ENCODE results near the gene EPHX1.
"Not testable (repeated sequence)": the region's sequence is repeated elsewhere in the genome, so short reads cannot be mapped to it uniquely, and the experiment has no call there.

EPHX1 gene

DNA sequence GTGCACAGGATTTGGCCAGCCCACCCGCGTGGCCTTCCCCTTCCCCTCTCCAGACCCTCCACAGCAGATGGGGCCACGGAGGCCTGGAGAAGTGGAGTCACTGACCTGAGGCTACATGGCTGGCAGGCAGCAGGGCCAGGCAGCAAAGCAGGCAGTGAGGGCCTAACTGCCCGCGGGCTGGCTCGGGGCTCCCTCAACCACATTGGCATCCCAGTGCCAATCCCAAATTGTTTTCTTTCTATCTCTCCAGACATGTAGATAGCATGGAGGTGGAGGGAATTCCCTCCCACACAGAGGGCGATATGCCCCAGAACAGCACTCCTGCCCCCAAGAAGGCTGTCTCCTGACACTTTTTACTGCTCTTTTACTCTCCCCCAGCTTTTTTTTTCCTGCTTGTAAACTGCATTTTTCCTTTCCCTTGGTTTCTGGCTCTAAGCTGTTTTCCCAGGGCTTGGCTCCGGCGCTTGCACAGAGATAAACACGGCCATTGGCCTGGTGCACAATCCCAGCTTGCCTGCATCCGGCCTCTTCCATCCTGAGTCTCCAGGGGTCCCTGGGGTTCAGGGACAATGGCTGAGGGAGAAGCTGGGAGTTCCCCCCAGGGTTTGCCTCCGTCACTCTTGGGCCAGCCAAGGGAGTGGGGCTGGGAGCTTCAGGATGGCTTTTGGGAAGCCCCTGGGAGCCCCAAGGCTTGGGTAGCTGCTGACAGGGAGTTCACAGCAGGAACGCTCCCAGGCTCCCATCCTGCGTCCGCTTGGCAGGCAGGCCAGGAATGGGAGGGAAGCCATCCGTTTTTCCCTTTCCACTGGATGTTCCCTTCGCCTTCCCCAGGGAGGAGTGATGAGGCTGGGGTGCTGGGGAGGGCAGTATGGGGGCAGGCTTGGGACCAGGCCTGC is 7.0 kb downstream of the EPHX1 start:
- no peak for DNase-seq (ENCODE audit: low read depth in 2 of 2)

DNA sequence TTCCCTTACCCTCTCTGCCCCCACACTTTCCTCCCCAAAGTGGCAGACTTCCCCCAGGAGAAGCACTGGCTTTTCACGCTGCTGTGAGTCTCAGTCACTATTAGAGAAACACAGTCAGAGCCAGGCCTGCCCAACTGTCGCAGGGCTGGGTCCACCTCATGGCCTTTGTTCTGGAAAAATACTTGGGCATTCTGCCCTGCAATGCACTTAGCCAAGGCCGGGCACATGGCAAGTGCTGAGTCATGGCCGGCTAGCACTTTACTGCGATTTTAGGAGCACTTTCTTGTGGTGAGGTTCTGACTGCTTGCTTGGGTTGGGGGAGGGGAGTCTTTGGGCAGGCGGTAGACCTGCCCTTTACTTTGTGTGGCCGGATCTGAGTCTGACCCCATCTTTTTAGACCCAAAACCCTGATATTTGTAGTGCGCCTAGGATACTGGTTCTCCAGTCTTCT is 7.7 kb downstream of the EPHX1 start:
- no peak for DNase-seq (ENCODE audit: low read depth in 2 of 2)

DNA sequence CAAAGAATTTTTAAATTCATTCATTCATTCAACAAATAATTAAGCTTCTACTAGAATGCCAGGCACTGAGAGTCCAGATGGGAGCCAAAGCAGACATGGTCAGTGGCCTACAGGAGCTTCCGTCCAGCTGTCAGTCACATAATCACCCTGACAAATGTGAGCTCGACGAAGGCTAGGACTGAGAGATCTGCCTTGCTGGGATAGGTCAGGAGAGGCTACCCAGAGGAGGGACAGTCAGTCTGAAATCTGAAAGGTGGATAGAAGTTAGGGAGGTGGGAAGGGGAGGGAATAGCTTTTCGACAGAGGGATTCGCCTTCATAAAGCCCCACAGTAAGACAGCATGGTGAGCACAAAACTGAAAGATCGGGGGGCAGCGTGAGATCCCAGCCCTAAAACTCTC is 8.3 kb downstream of the EPHX1 start:
- no peak for DNase-seq (ENCODE audit: low read depth in 2 of 2)

DNA sequence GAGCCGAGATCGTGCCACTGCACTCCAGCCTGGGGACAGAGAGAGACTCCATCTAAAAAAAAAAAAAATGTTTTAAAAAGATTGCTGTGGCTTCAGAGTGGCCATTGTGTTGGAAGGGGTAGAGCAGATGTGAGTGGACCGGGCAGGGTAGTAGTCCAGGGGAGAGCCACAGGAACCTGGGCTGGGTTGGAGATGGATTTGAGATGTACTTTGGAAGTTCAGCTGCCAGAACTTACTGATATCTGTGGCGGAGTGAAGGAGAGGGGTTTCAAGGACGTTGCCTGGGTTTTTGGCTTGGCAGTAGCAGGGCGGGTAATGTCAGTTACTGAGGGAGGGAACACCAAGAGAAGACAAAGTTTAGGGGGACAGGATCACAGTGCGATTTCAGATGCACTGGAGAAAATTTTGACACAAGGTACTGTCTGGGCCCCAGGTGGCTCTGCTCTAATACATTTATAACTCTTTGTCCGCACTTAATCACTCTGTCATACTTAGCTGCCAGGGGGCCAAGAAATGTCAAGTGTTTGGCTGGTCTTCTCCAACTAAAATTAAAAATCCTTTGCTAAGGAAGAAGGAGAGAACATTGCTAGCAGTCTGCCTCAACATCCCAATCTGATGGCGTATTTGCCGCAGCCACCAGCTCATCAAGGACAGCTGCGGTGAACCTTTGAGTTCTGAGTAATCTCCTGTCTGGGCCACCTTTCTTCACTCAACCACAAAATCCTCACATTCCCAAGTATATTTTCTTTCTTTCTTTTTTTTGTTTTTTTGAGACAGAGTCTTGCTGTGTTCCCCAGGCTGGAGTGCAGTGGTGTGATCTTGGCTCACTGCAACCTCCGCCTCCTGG is 9.6 kb downstream of the EPHX1 start:
- DNase-seq (ENCODE audit: low read depth in 2 of 2), result no peak

DNA sequence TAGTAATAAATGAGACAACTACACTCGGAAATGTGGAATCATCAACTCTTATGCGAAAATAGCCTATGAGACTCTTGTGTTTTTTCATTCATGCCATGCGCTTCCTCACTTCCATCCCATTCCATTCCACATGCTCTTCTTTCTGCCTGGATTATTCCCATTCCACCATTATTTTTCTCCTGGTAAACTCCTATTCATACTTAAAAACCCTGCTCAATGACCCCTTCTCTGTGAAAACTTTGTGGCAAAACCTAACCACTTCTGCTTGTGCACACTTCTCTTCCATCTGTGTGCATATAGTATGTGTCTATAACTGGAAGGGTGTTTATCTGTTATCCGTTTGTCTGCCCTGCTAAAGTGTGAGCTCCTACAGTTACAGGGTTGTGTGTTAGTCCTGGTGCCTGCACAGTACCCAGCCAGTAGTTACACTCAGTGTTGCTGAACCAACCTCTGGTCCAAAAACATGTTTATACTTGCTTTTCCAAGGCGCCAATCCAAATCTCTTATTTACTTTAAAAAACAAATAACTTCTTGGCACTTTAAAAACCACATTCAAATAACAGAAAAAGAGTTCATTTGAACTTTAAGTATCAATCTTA is 10.7 kb downstream of the EPHX1 start:
- no peak for DNase-seq (ENCODE audit: low read depth in 2 of 2)

DNA sequence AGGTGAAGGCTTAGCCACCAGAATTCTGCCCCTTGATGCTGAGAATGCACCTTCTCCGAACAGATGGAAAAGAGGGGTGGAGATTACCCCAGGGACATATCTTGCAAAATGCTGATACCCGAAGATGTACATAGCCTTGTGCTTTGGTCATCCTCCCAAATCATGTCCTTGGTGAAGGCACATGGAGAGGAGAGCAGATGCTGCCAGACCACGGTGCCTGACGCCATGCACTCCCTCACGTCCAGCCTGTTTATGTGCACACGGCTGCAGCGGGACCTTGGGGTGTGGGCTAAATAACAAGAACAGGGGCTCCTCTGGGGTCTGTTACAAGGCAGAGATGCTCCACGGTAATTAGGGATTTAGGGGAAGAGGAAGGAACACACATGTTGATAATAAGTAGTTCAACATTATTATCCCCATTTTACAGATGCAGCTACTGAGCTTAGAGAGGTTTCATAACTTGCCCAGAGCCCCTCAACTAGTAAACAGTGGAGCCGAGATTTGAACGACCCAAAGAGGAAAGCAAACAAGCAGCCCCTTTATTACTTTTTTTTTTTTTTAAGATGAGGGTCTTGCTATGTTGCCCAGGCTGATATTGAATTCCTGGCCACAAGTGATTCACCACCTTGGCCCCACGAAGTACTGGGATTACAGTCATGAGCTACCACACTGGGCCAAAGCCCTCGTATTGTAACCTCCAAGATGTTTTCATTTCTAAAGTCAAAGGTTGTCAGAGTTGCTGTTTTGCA is 12.9 kb downstream of the EPHX1 start:
- DNase-seq (ENCODE audit: low read depth in 2 of 2), result no peak

DNA sequence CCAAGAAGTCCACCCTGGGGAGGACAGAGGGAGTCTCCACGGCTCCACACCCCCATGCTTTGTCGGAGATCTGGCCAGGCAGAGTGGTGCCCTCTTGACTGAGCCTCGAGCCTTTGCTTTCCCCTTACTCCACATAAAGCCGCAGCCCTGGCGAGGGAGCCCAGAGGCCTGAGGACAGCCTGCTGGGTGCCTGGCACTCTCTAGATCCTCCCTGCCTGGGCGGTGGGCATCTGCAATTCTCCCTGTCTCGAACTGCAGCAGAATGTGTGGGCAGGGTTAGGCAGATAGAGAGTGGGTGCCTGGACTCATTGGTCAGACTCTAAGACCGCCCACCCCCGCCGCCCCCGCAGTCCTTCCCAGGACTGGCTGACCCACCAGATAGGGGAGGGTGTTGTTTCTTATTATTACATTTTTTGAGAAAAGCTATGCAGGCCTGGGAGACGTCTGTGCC is 13.9 kb downstream of the EPHX1 start:
- DNase-seq (ENCODE audit: low read depth in 2 of 2), result no peak

DNA sequence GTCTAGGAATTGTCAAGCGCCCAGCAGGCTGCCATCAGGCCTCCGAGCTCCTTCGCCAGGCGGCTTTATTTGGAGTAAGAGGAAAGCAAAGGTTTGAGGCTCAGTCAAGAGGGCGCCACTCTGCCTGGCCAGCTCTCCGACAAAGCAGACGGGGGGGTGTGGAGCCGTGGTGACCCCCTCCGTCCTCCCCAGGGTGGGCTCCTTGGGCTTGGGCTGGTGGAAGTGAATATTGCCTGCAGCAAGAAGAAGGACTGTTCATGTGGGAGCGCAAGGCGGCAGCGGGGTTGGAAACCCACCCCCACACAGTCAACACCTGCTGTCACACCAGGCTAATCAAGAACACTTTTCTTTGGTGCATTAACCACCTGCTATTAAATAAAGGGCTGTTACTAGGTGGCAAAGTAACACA is 14.6 kb downstream of the EPHX1 start:
- no peak for DNase-seq (ENCODE audit: low read depth in 2 of 2)

DNA sequence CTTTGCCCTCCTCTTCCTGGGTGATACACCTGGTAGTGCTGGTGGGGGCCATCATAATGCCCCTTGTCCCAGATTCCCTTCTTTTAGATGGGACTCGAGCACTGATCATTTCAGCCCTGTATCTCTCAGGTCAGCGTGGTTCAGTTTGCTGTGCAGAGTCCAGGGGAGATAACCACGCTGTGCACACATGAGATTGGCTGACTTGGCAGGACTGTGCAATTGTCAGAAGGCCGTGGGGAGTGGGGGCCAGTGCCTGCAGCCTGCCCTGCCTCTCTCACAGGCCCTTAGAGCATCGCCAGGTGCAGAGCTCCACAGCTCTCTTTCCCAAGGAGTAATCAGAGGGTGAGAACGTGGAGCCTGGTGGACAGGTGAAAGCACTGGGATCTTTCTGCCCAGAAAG is 15.2 kb downstream of the EPHX1 start:
- DNase-seq (ENCODE audit: low read depth in 2 of 2), result no peak

DNA sequence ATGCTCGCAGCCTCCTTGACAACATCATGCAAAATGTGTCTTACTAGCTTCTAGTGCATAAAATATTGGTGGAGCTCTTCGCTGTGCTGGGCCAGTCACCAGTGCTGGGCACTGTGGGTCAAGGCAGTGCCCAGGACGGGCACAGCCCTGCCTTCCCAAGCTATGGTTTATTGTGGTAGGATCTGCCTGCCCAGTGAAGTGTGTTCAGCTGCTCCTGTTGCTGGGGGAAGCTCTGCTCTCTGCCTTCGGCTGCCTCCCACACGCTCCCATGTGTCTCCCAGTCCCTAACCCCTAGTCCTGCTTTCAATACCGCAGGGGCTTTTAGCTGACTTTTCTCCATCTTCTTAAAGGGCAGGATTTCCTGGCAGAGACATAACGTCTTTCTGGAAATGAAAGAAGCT is 15.7 kb downstream of the EPHX1 start:
- no peak for DNase-seq (ENCODE audit: low read depth in 2 of 2)

DNA sequence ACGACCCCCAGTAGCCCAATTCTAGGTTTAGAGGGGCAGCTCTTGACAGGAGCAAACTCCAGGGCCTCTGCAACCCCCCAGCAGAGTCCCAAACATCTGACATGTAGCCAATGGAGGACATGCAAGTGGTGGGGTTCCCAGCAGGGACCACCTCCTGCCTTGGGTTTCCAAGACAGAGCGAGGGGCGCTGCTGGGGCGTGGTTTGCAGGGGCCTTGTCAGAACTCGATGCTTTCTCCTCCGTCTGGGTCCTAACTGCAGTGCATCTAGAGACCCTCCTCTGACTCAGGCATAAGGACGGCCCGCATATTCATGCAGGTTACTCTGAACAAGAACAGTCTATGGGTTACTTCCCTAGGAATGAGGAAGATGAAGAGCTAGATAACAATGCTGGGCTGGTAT is 17.2 kb downstream of the EPHX1 start:
- no peak for DNase-seq (ENCODE audit: low read depth in 2 of 2)

DNA sequence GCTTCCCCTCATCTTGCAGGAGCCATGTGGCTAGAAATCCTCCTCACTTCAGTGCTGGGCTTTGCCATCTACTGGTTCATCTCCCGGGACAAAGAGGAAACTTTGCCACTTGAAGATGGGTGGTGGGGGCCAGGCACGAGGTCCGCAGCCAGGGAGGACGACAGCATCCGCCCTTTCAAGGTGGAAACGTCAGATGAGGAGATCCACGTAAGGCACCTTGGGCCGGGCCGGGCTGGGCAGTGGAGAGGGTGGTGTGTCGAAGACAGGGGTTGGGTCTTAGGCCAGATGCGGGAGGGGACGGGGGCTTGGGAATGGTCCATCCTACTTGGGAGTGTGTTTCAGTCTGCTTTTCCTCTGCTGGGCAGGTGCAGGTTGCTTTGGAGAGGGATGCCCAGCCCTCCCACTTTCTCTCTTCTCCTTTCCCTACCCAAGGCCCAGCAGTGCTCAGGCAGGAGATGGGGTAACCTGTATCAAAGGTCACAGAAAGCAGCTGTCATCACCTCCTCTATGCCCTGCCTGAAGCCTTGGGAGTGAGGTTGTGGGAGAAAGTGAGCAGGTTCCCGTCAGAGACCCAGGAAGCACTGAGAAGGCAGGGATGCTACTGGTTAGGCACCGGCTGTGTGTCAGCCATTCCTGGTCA is 18.9 kb downstream of the EPHX1 start:
- no peak for DNase-seq (ENCODE audit: low read depth in 2 of 2)

DNA sequence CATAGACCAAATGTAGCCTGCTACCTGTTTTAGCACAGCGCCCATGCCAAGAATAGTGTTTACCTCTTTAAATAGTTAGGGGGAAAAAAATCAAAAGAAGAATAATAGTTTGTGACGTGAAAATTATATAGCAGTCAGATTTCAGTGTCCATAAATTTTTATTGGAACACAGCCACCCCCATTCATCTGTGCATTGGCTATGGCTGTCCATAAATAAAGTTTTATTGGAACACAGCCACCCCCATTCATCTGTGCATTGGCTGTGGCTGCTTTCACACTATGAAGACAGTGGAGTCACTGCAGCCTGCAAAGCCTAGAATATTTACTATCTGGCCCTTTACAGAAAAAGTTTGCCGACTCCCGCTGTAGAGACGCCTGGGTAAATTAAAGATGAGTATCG is 20.9 kb downstream of the EPHX1 start:
- no peak for DNase-seq (ENCODE audit: low read depth in 2 of 2)

DNA sequence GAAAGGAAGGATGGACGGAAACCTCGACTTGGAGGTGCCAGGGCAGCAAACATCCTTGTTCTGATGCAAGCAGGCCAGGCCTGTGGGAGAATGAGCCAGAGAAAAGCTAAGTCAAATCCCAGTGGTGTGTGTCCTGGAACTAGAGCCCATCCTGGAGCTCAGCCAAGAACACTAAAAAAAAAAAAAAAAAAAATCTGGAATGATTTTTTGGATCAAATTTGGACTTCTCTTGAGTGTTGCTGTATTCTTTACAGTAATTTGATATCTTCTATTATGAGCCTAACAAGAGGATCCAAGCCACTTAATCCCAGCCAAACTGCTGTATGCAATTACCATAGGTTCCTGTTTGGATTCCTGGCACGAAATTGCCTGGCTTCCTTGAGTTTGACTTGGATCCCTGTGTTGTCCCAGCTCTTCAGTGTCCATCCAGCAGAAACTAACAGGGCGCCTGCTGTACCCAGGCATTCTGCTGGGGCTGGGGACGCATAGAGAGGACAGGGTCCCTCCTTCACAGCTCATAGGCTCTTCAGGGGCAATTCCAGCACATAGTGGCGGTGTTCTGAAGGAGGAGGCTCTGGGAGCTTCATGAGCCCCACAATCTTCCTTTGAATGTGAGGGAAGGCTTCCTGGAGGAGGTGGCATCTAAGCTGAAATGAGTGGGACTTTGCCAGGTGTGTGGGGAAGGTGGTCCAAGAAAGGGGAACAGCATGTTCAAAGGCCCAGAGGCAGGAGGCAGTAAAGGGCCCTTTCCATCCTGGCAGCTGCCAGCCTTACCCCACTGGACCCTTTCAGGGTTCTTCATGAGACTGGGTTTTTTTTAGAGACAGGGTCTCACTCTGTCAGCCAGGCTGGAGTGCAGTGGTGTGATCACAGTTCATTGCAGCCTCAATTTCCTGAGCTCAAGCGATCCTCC is 24.7 kb downstream of the EPHX1 start:
- no peak for DNase-seq (ENCODE audit: low read depth in 2 of 2)

DNA sequence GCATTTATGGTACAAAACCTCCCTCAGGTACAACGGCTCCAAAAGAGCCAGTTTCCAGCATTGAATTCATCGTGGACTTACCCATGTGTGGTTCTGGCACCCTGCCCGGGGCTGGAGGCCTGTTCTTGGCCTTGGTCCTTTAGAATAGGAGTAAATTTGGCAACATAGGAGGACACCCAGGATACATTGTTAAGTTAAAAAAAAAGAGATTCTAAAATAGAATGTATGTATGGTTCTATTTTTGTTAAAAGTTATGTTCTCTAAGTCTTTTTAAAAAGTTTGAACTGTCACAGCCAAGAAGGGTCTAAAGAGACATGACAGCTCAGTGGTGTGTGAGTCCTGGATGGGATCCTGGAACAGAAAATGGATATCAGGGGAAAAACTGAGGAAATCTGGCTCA is 25.9 kb downstream of the EPHX1 start:
- DNase-seq (ENCODE audit: low read depth in 2 of 2), result no peak

DNA sequence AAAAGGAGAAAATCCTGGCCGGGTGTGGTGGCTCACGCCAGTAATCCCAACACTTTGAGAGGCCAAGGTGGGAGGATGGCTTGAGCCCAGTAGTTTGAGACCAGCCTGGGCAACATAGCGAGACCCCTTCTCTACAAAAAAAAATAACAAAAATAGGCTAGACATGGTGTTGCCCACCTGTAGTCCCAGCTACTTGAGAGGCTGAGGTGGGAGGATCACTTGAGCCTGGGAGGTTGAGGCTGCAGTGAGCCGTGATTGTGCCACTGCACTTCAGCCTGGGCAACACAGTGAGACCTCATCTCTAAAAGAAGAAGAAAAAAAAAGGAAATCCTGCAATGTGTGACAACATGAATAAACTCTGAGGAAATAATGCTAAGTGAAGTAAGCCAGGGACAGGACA is 26.4 kb downstream of the EPHX1 start:
- DNase-seq (ENCODE audit: low read depth in 2 of 2), result not testable (repeated sequence)

DNA sequence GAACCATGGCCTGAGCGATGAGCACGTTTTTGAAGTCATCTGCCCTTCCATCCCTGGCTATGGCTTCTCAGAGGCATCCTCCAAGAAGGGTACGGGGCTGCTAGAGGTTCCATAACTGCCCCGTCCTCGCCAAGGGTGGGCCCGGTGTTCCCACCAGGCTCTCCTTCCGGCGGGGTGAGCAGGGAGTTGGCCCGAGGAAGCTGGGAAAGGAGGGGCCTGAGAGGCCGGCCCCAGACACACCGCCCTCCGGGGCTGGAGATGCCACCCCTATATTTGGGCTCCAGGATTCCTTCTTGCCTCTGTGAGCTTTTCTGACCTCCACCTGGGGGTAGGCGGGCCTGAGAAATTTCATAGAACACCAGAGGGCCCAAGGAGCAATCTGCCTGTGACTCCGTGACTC is 28.9 kb downstream of the EPHX1 start:
- DNase-seq (ENCODE audit: low read depth in 2 of 2), result no peak

DNA sequence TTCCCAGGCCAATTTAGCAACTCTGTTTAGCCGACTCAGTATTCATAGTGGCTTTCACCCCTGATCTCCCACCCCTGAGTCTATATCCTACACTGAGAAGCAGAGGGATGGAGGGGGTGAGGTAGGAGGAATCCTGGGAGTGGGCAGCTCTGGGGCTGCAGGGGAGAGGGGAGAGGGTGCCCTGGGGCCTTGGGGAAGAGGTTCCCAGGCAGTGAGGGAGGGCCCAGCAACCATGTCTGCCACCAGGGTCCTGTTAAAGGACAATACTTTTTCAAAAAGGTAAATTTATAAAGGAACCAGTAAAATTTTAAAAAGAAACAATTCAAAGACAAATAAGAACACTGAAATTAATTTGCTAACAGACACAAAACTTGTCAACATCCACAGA is 30.3 kb downstream of the EPHX1 start:
- no peak for DNase-seq (ENCODE audit: low read depth in 2 of 2)

DNA sequence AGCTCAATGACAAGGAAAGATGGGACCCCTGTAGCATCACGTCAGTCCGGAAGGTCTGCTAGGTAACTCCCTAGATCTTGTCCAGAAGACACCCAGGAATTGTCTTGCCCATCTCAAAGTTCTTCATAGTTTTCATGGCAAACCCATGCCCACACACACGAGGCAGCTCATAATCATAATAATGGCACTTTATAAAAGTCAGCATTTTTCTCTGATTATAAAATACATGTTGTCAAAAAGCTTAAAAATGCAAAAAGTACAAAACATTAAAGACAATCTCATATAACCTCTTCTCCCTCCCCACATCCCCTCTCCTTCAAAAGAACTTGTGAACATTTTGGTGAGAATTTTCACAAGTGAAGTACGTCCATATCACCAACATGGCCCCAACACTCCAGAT is 30.8 kb downstream of the EPHX1 start:
- DNase-seq (ENCODE audit: low read depth in 2 of 2), result no peak

DNA sequence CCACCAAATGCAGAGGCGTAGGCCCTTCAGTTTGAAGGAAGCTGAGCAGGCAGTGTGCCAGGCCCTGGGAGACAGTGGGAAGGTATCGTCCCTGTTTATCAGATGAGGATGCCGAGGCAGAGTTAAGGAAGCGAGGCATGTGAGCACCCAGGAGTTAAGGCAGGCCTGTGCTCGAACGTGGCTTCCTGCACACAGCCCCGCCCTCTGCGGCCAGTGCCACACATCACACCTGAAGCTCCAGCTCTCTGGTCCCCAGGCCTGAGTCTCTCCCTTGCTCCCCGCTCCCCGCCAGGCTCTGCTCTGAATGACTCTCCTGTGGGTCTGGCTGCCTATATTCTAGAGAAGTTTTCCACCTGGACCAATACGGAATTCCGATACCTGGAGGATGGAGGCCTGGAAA is 32.1 kb downstream of the EPHX1 start:
- DNase-seq (ENCODE audit: low read depth in 2 of 2), result no peak
